ENCODE data around the gene WDR41. TPM values are rescaled to one million over a fixed set of nuclear protein-coding genes. Genes with fewer than 3 reads are reported as not detected.
"Not testable (repeated sequence)": the region's sequence is repeated elsewhere in the genome, so short reads cannot be mapped to it uniquely, and the experiment has no call there.

The WDR41 gene
- total RNA-seq, 2 donors from 2014 or later: 48.7 to 50.1 TPM

DNA sequence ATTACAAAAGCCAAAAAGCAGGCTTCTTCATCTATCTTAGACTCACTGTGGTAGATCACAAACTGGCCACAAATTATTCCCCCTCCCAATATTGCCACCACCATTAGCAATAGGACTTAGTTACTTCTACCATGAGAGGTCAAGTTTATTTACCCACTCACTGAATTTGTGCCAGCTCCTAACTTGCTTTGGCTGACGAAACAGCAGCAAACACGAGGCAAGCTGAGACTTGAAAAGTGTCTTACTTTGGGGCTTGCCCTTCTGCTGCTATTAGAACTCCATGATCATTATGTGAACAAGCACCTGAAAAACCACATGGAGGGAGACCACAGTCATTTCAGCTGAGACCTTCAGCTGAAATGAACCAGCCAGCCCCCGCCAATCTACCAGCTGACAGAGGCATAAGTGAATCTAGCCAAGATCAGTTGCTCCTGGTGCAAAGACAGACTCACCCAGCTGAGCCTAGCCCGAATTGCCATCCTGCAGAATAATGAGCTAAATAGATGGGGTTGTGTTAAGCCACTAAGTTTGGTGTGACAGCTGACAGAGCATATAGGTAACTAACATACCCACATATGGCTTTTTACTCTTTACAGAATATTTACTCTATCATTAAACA lies 5.7 kb downstream of the WDR41 start:
- no peaks in the 10 kb centered on the region for H3K27me3 Mint-ChIP-seq (ENCODE audit: low read depth)
- H3K9me3 Mint-ChIP-seq: no peaks in the 10 kb centered on the region
- H3K36me3 Mint-ChIP-seq (ENCODE audit: insufficient read depth in 2 of 2): peaks cover 4 to 5% of the 10 kb centered on the region in 2 donors

DNA sequence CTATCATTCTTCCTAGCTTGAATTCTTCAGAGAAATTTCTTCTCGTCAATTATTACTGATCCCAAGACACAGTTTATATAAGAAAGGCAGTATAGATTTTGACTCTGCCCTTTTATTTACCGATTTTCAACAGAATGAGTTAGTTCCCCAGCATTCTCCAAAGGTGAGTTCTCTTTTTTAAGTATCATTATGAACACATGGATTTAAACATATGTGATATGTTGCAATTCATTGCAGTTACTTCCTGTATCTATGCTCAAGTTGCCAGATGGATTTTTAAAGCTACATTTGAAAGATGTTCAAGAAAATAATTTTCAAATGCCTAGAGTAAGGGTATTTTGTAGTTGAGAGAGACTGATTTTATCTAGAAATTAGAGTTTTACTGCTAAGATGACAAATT lies 8.4 kb downstream of the WDR41 start:
- no peak for DNase-seq
- H3K4me1 Mint-ChIP-seq (ENCODE audit: low read depth): no peaks in the 10 kb centered on the region

More for the DNA sequence above, 5.7 kb downstream of the WDR41 start:
- H3K4me3 Mint-ChIP-seq: no peak overlapping the region
- peaks cover 22% of the 10 kb centered on the region for H3K4me1 Mint-ChIP-seq (ENCODE audit: low read depth)
- DNase-seq (no peak), ATAC-seq (replicated peaks in 1 of 2) (no peak)
- H3K27ac Mint-ChIP-seq: no peak overlapping the region

DNA sequence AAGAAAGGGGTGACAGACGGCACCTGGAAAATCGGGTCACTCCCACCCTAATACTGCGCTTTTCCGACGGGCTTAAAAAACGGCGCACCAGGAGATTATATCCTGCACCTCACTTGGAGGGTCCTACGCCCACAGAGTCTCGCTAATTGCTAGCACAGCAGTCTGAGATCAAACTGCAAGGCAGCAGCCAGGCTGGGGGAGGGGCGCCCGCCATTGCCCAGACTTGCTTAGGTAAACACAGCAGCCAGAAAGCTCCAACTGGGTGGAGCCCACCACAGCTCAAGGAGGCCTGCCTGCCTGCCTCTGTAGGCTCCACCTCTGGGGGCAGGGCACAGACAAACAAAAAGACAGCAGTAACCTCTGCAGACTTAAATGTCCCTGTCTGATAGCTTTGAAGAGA lies 17.1 kb downstream of the WDR41 start:
- Mint-ChIP-seq H3K9me3 (peaks cover 6 to 11% of the 10 kb centered on the region in 2 donors), H3K36me3 (ENCODE audit: insufficient read depth in 2 of 2) (peaks cover 15 to 38% of the 10 kb centered on the region in 2 donors)
- not testable (repeated sequence) for DNase-seq; ATAC-seq (replicated peaks in 1 of 2); H3K27me3 Mint-ChIP-seq (ENCODE audit: low read depth); H3K4me1 Mint-ChIP-seq (ENCODE audit: low read depth); H3K27ac Mint-ChIP-seq; H3K4me3 Mint-ChIP-seq

More for the DNA sequence above, 8.4 kb downstream of the WDR41 start:
- no peak overlapping the region for H3K4me3 Mint-ChIP-seq
- no peaks in the 10 kb centered on the region for H3K9me3 Mint-ChIP-seq
- H3K36me3 Mint-ChIP-seq (ENCODE audit: insufficient read depth in 2 of 2): peaks cover 3 to 11% of the 10 kb centered on the region in 2 donors
- H3K27ac Mint-ChIP-seq: peak overlapping the region; percentile 54
- ATAC-seq (replicated peaks in 1 of 2): no peak
- no peaks in the 10 kb centered on the region for H3K27me3 Mint-ChIP-seq (ENCODE audit: low read depth)

DNA sequence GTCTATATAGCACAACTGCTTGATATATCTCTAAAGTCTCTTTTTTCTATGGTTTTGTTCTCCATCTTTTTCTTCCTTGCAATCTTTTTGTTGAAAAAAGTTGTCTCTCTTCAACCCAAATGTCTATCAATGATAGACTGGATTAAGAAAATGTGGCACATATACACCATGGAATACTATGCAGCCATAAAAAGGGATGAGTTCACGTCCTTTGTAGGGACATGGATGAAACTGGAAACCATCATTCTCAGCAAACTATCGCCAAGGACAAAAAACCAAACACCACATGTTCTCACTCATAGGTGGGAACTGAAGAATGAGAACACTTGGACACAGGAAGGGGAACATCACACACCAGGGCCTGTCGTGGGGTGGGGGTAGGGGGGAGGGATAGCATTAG lies 23.2 kb downstream of the WDR41 start:
- not testable (repeated sequence) for H3K9me3 Mint-ChIP-seq; H3K4me1 Mint-ChIP-seq (ENCODE audit: low read depth); H3K4me3 Mint-ChIP-seq; ATAC-seq (replicated peaks in 1 of 2); H3K27ac Mint-ChIP-seq; DNase-seq; H3K27me3 Mint-ChIP-seq (ENCODE audit: low read depth)
- peaks cover 4 to 25% of the 10 kb centered on the region in 2 donors for H3K36me3 Mint-ChIP-seq (ENCODE audit: insufficient read depth in 2 of 2)

DNA sequence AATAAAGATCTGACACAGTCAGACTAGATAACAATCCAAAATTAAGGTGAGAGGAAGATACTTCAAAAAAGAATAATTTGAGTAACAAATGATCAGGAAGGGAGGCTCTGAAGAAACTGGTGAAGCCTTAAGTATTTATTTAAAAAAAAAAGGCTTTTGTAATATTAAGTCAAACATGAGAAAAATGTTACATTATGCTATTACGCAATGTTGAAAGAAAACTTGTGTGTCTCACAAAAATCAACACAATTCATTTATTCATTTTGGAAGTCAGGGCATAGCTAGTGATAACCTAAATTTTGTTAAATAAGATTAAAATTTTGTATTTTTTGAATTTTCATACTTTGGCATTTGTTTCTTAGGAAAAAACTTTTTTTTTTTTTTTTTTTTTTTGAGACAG lies 28.2 kb downstream of the WDR41 start:
- H3K27ac Mint-ChIP-seq: no peak overlapping the region
- peaks cover 0 to 2% of the 10 kb centered on the region in 2 donors for H3K36me3 Mint-ChIP-seq (ENCODE audit: insufficient read depth in 2 of 2)
- ATAC-seq (replicated peaks in 1 of 2) (no peak), DNase-seq (no peak)
- no peaks in the 10 kb centered on the region for H3K9me3 Mint-ChIP-seq
- H3K4me1 Mint-ChIP-seq (ENCODE audit: low read depth): no peaks in the 10 kb centered on the region
- no peaks in the 10 kb centered on the region for H3K27me3 Mint-ChIP-seq (ENCODE audit: low read depth)
- H3K4me3 Mint-ChIP-seq: no peak overlapping the region

DNA sequence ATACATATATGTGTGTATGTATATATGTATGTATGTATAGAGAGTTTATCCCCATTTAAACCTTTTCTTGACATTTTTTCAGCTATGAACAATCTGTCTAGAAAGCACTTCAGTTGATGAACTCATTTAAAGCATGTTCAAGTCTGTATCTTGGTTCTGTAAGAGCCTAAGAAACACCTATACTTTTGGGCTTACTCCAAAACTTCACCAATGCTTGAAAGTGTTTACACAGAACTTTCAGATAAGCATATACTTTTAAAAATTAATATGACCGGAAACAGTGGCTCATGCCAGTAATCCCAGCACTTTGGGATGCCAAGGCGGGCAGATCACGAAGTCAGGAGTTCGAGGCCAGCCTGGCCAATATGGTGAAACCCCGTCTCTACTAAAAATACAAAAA lies 30.8 kb downstream of the WDR41 start:
- no peaks in the 10 kb centered on the region for H3K27me3 Mint-ChIP-seq (ENCODE audit: low read depth)
- no peak overlapping the region for H3K27ac Mint-ChIP-seq
- H3K36me3 Mint-ChIP-seq (ENCODE audit: insufficient read depth in 2 of 2): peaks cover 0 to 2% of the 10 kb centered on the region in 2 donors
- DNase-seq (no peak), ATAC-seq (replicated peaks in 1 of 2) (no peak)
- no peak overlapping the region for H3K4me3 Mint-ChIP-seq
- H3K9me3 Mint-ChIP-seq: no peaks in the 10 kb centered on the region
- H3K4me1 Mint-ChIP-seq (ENCODE audit: low read depth): no peaks in the 10 kb centered on the region

DNA sequence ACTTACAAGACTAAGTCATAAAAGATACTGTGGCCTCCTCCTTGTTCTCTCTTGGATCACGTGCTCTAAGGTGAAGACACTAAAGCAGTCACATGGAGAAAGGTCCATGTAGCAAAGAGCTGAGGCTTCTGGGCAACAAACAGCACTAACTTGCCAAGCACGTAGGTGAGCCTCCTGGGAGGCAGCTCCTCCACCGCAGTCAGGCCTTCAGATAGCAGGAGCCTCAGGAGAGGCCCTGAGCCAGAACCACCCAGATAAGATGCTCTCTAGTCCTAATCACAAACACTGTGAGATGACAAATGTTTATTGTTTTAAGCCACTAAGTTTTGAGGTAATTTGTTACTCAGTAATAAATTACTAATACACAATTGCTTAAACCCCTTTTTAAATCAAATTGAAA lies 38.0 kb downstream of the WDR41 start:
- ATAC-seq (replicated peaks in 1 of 2): no peak
- H3K36me3 Mint-ChIP-seq (ENCODE audit: insufficient read depth in 2 of 2): peaks cover 3% of the 10 kb centered on the region in 2 donors

DNA sequence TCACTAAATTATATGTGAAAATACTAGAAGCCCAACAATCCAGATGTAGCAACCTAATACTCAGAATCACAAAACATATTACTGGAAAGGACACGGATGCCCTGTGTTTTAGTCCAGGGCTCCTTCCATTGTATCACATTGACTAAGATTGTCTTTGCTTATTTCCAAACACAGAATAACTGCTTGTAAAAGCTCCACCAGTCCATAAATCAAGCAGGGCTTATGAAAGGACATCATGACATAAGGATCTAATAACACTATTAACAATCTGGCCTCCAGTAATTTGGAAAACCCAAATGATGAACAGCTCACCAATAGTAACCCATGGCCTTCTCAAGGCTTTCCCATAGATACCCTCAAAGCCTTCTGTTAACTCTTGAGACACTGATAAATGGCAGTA lies 39.8 kb downstream of the WDR41 start:
- Mint-ChIP-seq H3K4me1 (ENCODE audit: low read depth) (no peaks in the 10 kb centered on the region), H3K27ac (no peak overlapping the region), H3K36me3 (ENCODE audit: insufficient read depth in 2 of 2) (peaks cover 6 to 9% of the 10 kb centered on the region in 2 donors), H3K27me3 (ENCODE audit: low read depth) (no peaks in the 10 kb centered on the region), H3K9me3 (peaks cover 0 to 2% of the 10 kb centered on the region in 2 donors), H3K4me3 (no peak overlapping the region)
- DNase-seq: no peak
- ATAC-seq (replicated peaks in 1 of 2): no peak

More for the DNA sequence above, 38.0 kb downstream of the WDR41 start:
- no peak for DNase-seq
- Mint-ChIP-seq H3K4me1 (ENCODE audit: low read depth) (no peaks in the 10 kb centered on the region), H3K9me3 (no peaks in the 10 kb centered on the region), H3K27me3 (ENCODE audit: low read depth) (no peaks in the 10 kb centered on the region), H3K27ac (no peak overlapping the region), H3K4me3 (no peak overlapping the region)

DNA sequence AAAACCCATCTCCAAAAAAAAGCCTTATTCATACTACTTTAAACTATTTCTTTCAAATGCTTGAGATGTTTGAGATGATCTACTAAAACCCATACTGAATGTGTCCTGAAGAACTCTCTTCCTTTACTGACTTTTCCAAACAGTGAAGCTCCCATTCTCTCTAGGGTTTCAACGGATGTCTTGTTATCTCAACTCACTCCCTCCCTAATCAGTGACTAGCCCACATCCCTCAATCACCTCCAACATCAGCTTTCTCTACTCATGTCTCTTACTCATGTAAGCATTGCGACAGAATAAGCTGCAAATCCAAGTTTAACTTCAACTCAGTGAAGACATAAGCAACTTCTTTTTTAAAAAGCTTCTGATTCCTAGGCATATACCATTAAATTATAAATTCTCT lies 42.1 kb downstream of the WDR41 start:
- no peak overlapping the region for H3K4me3 Mint-ChIP-seq
- peaks cover 15 to 17% of the 10 kb centered on the region in 2 donors for H3K36me3 Mint-ChIP-seq (ENCODE audit: insufficient read depth in 2 of 2)
- no peak for DNase-seq
- ATAC-seq (replicated peaks in 1 of 2): no peak
- H3K27me3 Mint-ChIP-seq (ENCODE audit: low read depth): no peaks in the 10 kb centered on the region
- peaks cover 0 to 6% of the 10 kb centered on the region in 2 donors for H3K9me3 Mint-ChIP-seq
- no peak overlapping the region for H3K27ac Mint-ChIP-seq
- no peaks in the 10 kb centered on the region for H3K4me1 Mint-ChIP-seq (ENCODE audit: low read depth)

DNA sequence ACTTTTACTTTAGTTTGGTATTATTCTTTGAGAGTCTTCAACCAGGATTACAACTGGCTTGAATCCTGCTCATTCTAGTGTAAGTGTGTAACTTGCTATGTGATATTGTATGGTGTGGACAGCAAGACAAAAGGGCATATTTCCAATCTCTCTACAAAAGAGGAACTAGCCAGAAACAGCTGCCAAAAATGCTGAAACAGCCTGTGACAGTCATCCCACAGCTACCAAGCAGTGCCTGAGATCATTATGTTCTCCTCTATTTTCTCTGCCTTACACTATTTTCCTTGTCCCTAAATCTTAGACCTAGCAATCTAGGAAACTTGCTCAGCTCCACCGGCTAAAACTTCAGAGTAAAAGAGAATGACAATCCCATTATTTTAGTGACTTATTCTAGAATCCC lies 42.8 kb downstream of the WDR41 start:
- H3K4me1 Mint-ChIP-seq (ENCODE audit: low read depth): no peaks in the 10 kb centered on the region
- H3K36me3 Mint-ChIP-seq (ENCODE audit: insufficient read depth in 2 of 2): peaks cover 17 to 18% of the 10 kb centered on the region in 2 donors
- no peaks in the 10 kb centered on the region for H3K27me3 Mint-ChIP-seq (ENCODE audit: low read depth)
- DNase-seq (no peak), ATAC-seq (replicated peaks in 1 of 2) (no peak)
- peaks cover 0 to 6% of the 10 kb centered on the region in 2 donors for H3K9me3 Mint-ChIP-seq
- H3K27ac Mint-ChIP-seq: no peak overlapping the region
- H3K4me3 Mint-ChIP-seq: no peak overlapping the region

DNA sequence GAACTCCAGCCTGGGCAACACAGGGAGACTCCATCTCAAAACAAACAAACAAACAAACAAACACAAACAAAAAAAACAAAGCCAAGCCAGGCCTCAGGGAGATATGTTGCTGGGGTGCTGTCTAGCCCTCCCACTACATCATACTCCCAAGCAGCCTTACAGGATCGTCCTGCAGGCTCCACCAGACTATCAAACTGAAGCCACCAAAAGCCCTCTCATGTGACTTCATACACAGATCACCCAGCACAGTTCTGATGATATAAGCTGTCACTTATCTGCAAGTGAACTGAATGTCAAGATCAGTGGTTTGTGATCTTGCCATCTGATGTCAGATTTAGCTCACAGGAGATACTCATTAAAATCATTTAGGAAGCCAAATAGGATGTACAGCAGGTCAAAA lies 43.3 kb downstream of the WDR41 start:
- H3K36me3 Mint-ChIP-seq (ENCODE audit: insufficient read depth in 2 of 2): peaks cover 17 to 18% of the 10 kb centered on the region in 2 donors
- ATAC-seq (replicated peaks in 1 of 2) (no peak), DNase-seq (no peak)

DNA sequence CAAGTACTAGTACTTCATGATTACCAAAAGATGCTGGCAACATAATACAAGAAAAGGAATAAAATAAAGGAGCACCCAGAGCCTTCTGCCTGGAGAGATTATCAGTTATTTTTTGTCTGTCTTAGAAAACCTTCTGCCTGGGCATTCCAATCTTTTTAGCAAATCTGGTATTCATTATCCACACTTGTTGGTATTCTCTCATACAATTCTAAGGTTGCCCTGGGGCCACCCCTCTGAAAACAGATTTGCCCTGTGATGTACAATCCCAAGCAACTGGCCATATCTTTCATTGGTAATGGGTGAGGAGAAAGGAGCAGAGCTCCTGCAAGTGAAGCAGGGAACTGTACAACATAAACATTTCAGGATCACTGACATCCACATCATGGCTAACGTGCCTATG lies 47.8 kb downstream of the WDR41 start:
- H3K27me3 Mint-ChIP-seq (ENCODE audit: low read depth): no peaks in the 10 kb centered on the region
- ATAC-seq (replicated peaks in 1 of 2) (no peak), DNase-seq (no peak)
- no peak overlapping the region for H3K4me3 Mint-ChIP-seq
- peaks cover 15 to 19% of the 10 kb centered on the region in 2 donors for H3K36me3 Mint-ChIP-seq (ENCODE audit: insufficient read depth in 2 of 2)
- peaks cover 0 to 6% of the 10 kb centered on the region in 2 donors for H3K9me3 Mint-ChIP-seq
- no peak overlapping the region for H3K27ac Mint-ChIP-seq
- no peaks in the 10 kb centered on the region for H3K4me1 Mint-ChIP-seq (ENCODE audit: low read depth)

More for the DNA sequence above, 43.3 kb downstream of the WDR41 start:
- no peak overlapping the region for H3K4me3 Mint-ChIP-seq
- H3K27me3 Mint-ChIP-seq (ENCODE audit: low read depth): no peaks in the 10 kb centered on the region
- H3K9me3 Mint-ChIP-seq: peaks cover 0 to 6% of the 10 kb centered on the region in 2 donors
- peak overlapping the region; percentile 10 for H3K27ac Mint-ChIP-seq
- no peaks in the 10 kb centered on the region for H3K4me1 Mint-ChIP-seq (ENCODE audit: low read depth)

DNA sequence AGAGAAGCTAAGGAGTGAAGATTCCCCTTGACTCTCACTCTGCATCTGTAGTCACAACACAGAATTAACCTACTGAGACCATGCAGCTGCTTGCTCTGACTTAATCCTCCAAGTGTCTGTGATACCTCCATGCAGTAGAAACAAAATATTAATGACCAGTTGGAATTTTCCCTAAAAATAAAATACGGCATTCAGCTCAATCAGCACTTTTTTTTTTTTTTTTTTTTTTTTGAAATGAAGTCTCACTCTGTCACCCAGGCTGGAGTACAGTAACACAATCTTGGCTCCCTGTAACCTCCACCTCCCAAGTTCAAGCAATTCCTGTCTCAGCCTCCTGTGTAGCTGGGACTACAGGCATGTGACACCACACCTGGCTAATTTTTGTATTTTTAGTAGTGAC lies 48.4 kb downstream of the WDR41 start:
- peaks cover 0 to 6% of the 10 kb centered on the region in 2 donors for H3K9me3 Mint-ChIP-seq
- H3K36me3 Mint-ChIP-seq (ENCODE audit: insufficient read depth in 2 of 2): peaks cover 10 to 19% of the 10 kb centered on the region in 2 donors
- H3K4me1 Mint-ChIP-seq (ENCODE audit: low read depth): no peaks in the 10 kb centered on the region
- DNase-seq: no peak
- H3K27ac Mint-ChIP-seq: no peak overlapping the region
- no peak for ATAC-seq (replicated peaks in 1 of 2)
- no peaks in the 10 kb centered on the region for H3K27me3 Mint-ChIP-seq (ENCODE audit: low read depth)
- no peak overlapping the region for H3K4me3 Mint-ChIP-seq

DNA sequence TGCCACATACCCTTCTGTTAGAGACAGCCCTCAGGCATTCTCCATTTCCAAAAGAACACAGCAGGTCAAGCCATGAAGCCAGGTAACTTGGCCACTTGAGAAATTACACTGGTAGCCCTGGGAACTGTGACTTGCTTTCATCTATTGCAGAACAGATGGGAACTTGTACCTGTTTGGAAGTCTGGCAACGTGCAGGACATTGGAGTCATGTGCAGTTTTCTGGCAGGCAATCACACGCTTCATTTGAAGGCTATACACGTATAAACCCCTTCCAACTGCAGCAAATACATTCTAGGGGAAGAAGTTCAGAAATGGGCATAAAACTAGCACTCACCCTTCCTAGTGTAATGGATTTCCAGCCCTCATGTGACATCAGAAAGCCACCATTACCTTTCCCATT lies 54.0 kb downstream of the WDR41 start:
- H3K4me1 Mint-ChIP-seq (ENCODE audit: low read depth): no peaks in the 10 kb centered on the region
- peaks cover 2 to 8% of the 10 kb centered on the region in 2 donors for H3K36me3 Mint-ChIP-seq (ENCODE audit: insufficient read depth in 2 of 2)

More for the DNA sequence above, 54.0 kb downstream of the WDR41 start:
- Mint-ChIP-seq H3K4me3 (no peak overlapping the region), H3K27me3 (ENCODE audit: low read depth) (no peaks in the 10 kb centered on the region), H3K9me3 (no peaks in the 10 kb centered on the region), H3K27ac (no peak overlapping the region)
- ATAC-seq (replicated peaks in 1 of 2) (no peak), DNase-seq (no peak)

Data from activated T-cell treated with anti-CD3 and anti-CD28 coated beads, Interleukin-2, amount 50 U/mL, for 72 hours (primary cell).